ENCODE results near the gene IMPA2. TPM values are rescaled to one million over a fixed set of nuclear protein-coding genes. Genes with fewer than 3 reads are reported as not detected.

Gene IMPA2
- total and polyA plus RNA-seq, 2 of the 4 experiments (the other 2 are of a cell fraction), result 5.4 to 5.5 TPM

- Histone ChIP-seq H3K4me2 (ENCODE audit: low read depth, low read length) (no peak overlapping the region), H3K18ac (ENCODE audit: low read depth, low read length) (no peak overlapping the region), H2AK9ac (replicated peaks; ENCODE audit: low read depth, low read length, poor library complexity) (no peak overlapping the region), H3K9ac (ENCODE audit: low read depth, low read length) (no peak overlapping the region), H2BK15ac (ENCODE audit: low read depth, low read length) (no peak overlapping the region), H3K27me3 (ENCODE audit: control insufficient read depth, insufficient read depth, low read length) (no peaks in the 10 kb centered on the region), H3K27ac (ENCODE audit: insufficient read depth, low read length) (peak overlapping the region; percentile 14; the same call in 1 of the 2 replicates), H4K91ac (ENCODE audit: insufficient read depth, low read depth, low read length) (no peak overlapping the region), H3K4ac (ENCODE audit: low read depth, low read length) (no peak overlapping the region), H3K4me1 (ENCODE audit: control insufficient read depth, insufficient read depth, low read length) (peaks cover 8% of the 10 kb centered on the region), H3K56ac (ENCODE audit: extremely low read depth, insufficient read depth, low read length) (no peak overlapping the region), H4K20me1 (ENCODE audit: insufficient read depth, low read length) (no peaks in the 10 kb centered on the region), H3K79me1 (ENCODE audit: low read depth in 1 of 2, low read length in 2 of 2) (no peaks in the 10 kb centered on the region), H3K23ac (ENCODE audit: low read depth, low read length) (no peak overlapping the region), H3K9me1 (ENCODE audit: insufficient read depth, low read length) (no peaks in the 10 kb centered on the region), H4K5ac (ENCODE audit: low read depth, low read length) (no peak overlapping the region; the same call in 1 of the 2 replicates), H3K9me3 (ENCODE audit: control insufficient read depth, insufficient read depth, low read length) (no peaks in the 10 kb centered on the region), H2BK120ac (ENCODE audit: low read depth, low read length) (no peak overlapping the region), H3K4me3 (ENCODE audit: insufficient read depth, low read depth, low read length) (no peak overlapping the region), H4K8ac (ENCODE audit: low read depth in 2 of 2, low read length in 2 of 2) (no peak overlapping the region), H3K14ac (replicated peaks; ENCODE audit: low read depth, low read length) (no peak overlapping the region), H2BK20ac (ENCODE audit: low read depth, low read length) (no peak overlapping the region), H2BK5ac (ENCODE audit: low read depth, low read length, poor library complexity, severe bottlenecking) (no peak overlapping the region), H3K36me3 (ENCODE audit: control insufficient read depth, insufficient read depth, low read length) (no peaks in the 10 kb centered on the region), H2AK5ac (ENCODE audit: low read depth, low read length) (no peak overlapping the region), H2AFZ (replicated peaks; ENCODE audit: low read length, poor library complexity) (no peak overlapping the region)
- dilution Hi-C loops (cut with HindIII; ENCODE audit: low sequenced_read_pairs, unreplicated experiment) (no loop called here), in situ Hi-C loops (cut with MboI; ENCODE audit: low sequenced_read_pairs) (no loop called here), intact Hi-C loops (cut with micrococcal nuclease) (no loop called here)
- DNase-seq, result no peak
- TF ChIP-seq CHD1 (IDR thresholded peaks at IDR 0.05; ENCODE audit: low read depth, low read length) (no peak), CEBPB (IDR thresholded peaks at IDR 0.05; ENCODE audit: low read depth, low read length) (no peak), MAZ (IDR thresholded peaks at IDR 0.05; ENCODE audit: borderline replicate concordance, low read depth, low read length) (no peak), RAD21 (IDR thresholded peaks at IDR 0.05; ENCODE audit: low read length) (no peak), FOS (IDR thresholded peaks at IDR 0.05; ENCODE audit: low read depth, low read length) (no peak), RCOR1 (IDR thresholded peaks at IDR 0.05; ENCODE audit: insufficient replicate concordance, low read length) (no peak), BHLHE40 (IDR thresholded peaks at IDR 0.05; ENCODE audit: low read depth, low read length) (no peak), MAFK (IDR thresholded peaks at IDR 0.05; ENCODE audit: low read depth, low read length) (no peak), NFE2L2 (IDR thresholded peaks at IDR 0.05; ENCODE audit: low read depth, low read length) (no peak), POLR2A (IDR thresholded peaks at IDR 0.05; ENCODE audit: low read depth, low read length) (no peak), RFX5 (IDR thresholded peaks at IDR 0.05; ENCODE audit: low read depth, low read length) (no peak), SMC3 (IDR thresholded peaks at IDR 0.05; ENCODE audit: low read depth, low read length) (no peak), MXI1 (IDR thresholded peaks at IDR 0.05; ENCODE audit: borderline replicate concordance, low read depth, low read length) (no peak)
- TF ChIP-seq, protein P1, sequence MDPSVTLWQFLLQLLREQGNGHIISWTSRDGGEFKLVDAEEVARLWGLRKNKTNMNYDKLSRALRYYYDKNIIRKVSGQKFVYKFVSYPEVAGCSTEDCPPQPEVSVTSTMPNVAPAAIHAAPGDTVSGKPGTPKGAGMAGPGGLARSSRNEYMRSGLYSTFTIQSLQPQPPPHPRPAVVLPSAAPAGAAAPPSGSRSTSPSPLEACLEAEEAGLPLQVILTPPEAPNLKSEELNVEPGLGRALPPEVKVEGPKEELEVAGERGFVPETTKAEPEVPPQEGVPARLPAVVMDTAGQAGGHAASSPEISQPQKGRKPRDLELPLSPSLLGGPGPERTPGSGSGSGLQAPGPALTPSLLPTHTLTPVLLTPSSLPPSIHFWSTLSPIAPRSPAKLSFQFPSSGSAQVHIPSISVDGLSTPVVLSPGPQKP (IDR thresholded peaks at IDR 0.05; ENCODE audit: borderline replicate concordance, low read depth, low read length), result no peak
- TF ChIP-seq, protein P2, sequence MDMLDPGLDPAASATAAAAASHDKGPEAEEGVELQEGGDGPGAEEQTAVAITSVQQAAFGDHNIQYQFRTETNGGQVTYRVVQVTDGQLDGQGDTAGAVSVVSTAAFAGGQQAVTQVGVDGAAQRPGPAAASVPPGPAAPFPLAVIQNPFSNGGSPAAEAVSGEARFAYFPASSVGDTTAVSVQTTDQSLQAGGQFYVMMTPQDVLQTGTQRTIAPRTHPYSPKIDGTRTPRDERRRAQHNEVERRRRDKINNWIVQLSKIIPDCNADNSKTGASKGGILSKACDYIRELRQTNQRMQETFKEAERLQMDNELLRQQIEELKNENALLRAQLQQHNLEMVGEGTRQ (IDR thresholded peaks at IDR 0.05; ENCODE audit: low read depth, low read length), result no peak
- TF ChIP-seq, protein P3, sequence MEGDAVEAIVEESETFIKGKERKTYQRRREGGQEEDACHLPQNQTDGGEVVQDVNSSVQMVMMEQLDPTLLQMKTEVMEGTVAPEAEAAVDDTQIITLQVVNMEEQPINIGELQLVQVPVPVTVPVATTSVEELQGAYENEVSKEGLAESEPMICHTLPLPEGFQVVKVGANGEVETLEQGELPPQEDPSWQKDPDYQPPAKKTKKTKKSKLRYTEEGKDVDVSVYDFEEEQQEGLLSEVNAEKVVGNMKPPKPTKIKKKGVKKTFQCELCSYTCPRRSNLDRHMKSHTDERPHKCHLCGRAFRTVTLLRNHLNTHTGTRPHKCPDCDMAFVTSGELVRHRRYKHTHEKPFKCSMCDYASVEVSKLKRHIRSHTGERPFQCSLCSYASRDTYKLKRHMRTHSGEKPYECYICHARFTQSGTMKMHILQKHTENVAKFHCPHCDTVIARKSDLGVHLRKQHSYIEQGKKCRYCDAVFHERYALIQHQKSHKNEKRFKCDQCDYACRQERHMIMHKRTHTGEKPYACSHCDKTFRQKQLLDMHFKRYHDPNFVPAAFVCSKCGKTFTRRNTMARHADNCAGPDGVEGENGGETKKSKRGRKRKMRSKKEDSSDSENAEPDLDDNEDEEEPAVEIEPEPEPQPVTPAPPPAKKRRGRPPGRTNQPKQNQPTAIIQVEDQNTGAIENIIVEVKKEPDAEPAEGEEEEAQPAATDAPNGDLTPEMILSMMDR (conservative IDR thresholded peaks at IDR 0.05; ENCODE audit: low read depth, low read length), result no peak
- no peak; the same call in 1 of the 2 replicates for ATAC-seq (ENCODE audit: low read depth)
- CTCF ChIA-PET, result no interaction called here
- BruUV-seq (replicated peaks), result no TSS peak
- no CpG with 5 or more reads among the region's 2 CpGs for WGBS, 2 experiments (ENCODE audit: extremely low coverage in 2 of 2, insufficient read length in 1 of 2)
- POLR2A ChIA-PET (ENCODE audit: unreplicated experiment), result no interaction called here
Measured at GRCh38 chr18:12053289-12053688, 72.0 kb downstream of the IMPA2 start.
